ENCODE results near the gene DNM3. TPM values are rescaled to one million over a fixed set of nuclear protein-coding genes. Genes with fewer than 3 reads are reported as not detected.

Gene DNM3
- total RNA-seq, 1 donor, result 0.72 TPM

DNA sequence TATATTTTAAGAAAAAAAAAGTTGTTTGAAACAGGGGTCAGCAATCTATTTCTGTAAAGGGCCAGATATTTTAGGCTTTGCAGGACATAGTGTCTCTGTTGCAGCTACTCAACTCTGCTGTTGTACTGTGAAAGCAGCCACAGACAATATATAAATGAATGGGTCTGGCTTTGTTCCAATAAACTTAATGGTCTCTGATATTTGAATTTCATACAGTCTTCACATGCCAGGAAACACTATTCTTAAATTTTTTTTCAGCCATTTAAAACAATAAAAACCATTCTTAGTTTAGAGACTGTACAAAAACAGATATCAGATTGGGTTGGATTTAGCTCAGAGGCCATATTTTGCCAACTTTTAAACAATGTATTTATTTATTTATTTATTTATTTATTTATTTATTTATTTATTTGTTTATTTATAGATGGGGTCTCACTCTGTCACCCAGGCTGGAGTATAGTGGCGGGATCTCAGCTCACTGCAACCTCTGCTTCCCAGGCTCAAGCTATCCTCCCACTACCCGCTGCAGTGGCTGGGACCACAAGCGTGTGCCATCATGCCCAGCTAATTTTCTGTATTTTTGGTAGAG lies 102.8 kb downstream of the DNM3 start:
- H3K27ac ChIP-seq (ENCODE audit: low read depth, low read length), result no peak overlapping the region
- TF ChIP-seq, protein P1, sequence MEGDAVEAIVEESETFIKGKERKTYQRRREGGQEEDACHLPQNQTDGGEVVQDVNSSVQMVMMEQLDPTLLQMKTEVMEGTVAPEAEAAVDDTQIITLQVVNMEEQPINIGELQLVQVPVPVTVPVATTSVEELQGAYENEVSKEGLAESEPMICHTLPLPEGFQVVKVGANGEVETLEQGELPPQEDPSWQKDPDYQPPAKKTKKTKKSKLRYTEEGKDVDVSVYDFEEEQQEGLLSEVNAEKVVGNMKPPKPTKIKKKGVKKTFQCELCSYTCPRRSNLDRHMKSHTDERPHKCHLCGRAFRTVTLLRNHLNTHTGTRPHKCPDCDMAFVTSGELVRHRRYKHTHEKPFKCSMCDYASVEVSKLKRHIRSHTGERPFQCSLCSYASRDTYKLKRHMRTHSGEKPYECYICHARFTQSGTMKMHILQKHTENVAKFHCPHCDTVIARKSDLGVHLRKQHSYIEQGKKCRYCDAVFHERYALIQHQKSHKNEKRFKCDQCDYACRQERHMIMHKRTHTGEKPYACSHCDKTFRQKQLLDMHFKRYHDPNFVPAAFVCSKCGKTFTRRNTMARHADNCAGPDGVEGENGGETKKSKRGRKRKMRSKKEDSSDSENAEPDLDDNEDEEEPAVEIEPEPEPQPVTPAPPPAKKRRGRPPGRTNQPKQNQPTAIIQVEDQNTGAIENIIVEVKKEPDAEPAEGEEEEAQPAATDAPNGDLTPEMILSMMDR (IDR thresholded peaks at IDR 0.05; ENCODE audit: extremely low read depth, low read depth, low read length), result no peak
- no peaks in the 10 kb centered on the region for H3K9me3 ChIP-seq (ENCODE audit: low read depth, low read length)
- H3K36me3 ChIP-seq (ENCODE audit: insufficient read depth, low read length), result no peaks in the 10 kb centered on the region
- no peaks in the 10 kb centered on the region for H3K4me1 ChIP-seq (ENCODE audit: insufficient read depth, low read length)
- H2AFZ ChIP-seq (ENCODE audit: low read length), result no peak overlapping the region
- H3K79me2 ChIP-seq (ENCODE audit: insufficient read depth, low read length), result no peaks in the 10 kb centered on the region
- no peak overlapping the region for H3K4me2 ChIP-seq (ENCODE audit: insufficient read depth, low read length)
- no peak for DNase-seq (ENCODE audit: insufficient read length, low spot score, missing footprints)
- no peaks in the 10 kb centered on the region for H3K27me3 ChIP-seq (ENCODE audit: insufficient read depth, low read length)
- H3K4me3 ChIP-seq (ENCODE audit: insufficient read depth, low read length), result no peak overlapping the region
- no peaks in the 10 kb centered on the region for H4K20me1 ChIP-seq (ENCODE audit: insufficient read depth, low read length)

DNA sequence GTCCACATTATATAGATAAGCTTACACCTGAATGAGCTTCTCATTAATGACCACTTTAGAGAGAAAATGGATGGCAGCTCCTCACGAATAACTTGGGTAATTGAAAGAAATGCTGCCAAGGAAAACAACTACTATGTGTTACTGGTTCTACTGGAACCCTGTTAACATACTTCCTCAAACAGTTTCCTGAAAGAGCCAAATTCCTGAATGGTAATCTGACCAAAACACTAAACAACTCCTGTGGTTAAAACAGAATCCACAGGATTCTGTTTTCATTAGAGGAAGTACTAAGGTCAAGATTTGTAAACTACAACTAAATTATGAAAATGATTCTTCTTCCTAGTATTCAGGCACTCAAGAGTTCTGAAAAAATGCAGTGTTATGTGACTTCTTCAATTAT lies 107.2 kb downstream of the DNM3 start:
- no peaks in the 10 kb centered on the region for H3K4me1 ChIP-seq (ENCODE audit: insufficient read depth, low read length)
- no peak overlapping the region for H3K27ac ChIP-seq (ENCODE audit: low read depth, low read length)
- no peak overlapping the region for H3K4me3 ChIP-seq (ENCODE audit: insufficient read depth, low read length)
- H3K9me3 ChIP-seq (ENCODE audit: low read depth, low read length), result no peaks in the 10 kb centered on the region
- no peak overlapping the region for H2AFZ ChIP-seq (ENCODE audit: low read length)
- H3K79me2 ChIP-seq (ENCODE audit: insufficient read depth, low read length), result no peaks in the 10 kb centered on the region
- H4K20me1 ChIP-seq (ENCODE audit: insufficient read depth, low read length), result no peaks in the 10 kb centered on the region
- no peak for DNase-seq (ENCODE audit: insufficient read length, low spot score, missing footprints)
- no peaks in the 10 kb centered on the region for H3K36me3 ChIP-seq (ENCODE audit: insufficient read depth, low read length)
- H3K27me3 ChIP-seq (ENCODE audit: insufficient read depth, low read length), result no peaks in the 10 kb centered on the region
- TF ChIP-seq, protein P1 (IDR thresholded peaks at IDR 0.05; ENCODE audit: extremely low read depth, low read depth, low read length), result no peak
- H3K4me2 ChIP-seq (ENCODE audit: insufficient read depth, low read length), result no peak overlapping the region

DNA sequence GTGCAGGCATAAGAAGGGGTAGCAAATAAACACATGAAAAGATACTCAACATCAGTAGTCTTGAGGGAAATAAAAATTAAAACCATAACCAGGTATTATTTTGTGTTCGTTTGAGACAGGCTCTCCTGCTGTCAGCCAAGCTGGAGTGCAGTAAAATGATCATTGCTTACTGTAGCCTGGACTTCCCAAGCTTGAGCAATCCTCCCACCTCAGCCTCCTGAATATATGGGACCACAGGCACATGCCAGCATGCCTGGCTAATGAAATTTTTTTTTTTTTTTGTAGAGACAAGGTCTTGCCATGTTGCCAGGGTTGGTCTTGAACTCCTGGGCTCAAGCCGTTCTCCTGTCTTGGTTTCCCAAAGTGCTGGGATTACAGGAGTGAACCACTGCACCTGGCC lies 108.0 kb downstream of the DNM3 start:
- Histone ChIP-seq H3K9me3 (ENCODE audit: low read depth, low read length) (no peaks in the 10 kb centered on the region), H4K20me1 (ENCODE audit: insufficient read depth, low read length) (no peaks in the 10 kb centered on the region), H3K4me2 (ENCODE audit: insufficient read depth, low read length) (no peak overlapping the region), H3K27ac (ENCODE audit: low read depth, low read length) (no peak overlapping the region), H2AFZ (ENCODE audit: low read length) (no peak overlapping the region), H3K27me3 (ENCODE audit: insufficient read depth, low read length) (no peaks in the 10 kb centered on the region), H3K4me3 (ENCODE audit: insufficient read depth, low read length) (no peak overlapping the region), H3K79me2 (ENCODE audit: insufficient read depth, low read length) (no peaks in the 10 kb centered on the region), H3K36me3 (ENCODE audit: insufficient read depth, low read length) (no peaks in the 10 kb centered on the region), H3K4me1 (ENCODE audit: insufficient read depth, low read length) (no peaks in the 10 kb centered on the region)
- TF ChIP-seq, protein P1 (IDR thresholded peaks at IDR 0.05; ENCODE audit: extremely low read depth, low read depth, low read length), result no peak
- DNase-seq (ENCODE audit: insufficient read length, low spot score, missing footprints), result no peak

DNA sequence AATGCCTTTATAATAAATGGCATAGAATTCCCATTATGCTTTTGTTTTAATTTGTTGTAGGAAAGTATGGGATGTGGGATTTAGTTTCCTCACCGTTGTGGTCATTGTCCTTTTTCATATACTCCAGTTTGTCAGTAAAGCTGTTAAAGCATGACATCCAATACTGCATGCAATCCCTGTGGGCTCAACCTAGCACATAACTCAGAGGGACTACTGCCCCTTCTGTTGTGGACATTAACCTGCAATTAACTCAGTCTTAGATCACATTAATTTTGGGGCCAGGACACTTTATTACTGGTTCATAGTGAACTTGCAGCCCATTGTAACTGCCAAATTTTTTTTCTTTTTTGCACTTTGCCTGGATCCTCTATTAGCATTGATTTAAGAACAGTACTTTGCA lies 112.5 kb downstream of the DNM3 start:
- no peak overlapping the region for H3K27ac ChIP-seq (ENCODE audit: low read depth, low read length)
- H2AFZ ChIP-seq (ENCODE audit: low read length), result no peak overlapping the region
- no peaks in the 10 kb centered on the region for H3K36me3 ChIP-seq (ENCODE audit: insufficient read depth, low read length)
- no peaks in the 10 kb centered on the region for H4K20me1 ChIP-seq (ENCODE audit: insufficient read depth, low read length)
- TF ChIP-seq, protein P1 (IDR thresholded peaks at IDR 0.05; ENCODE audit: extremely low read depth, low read depth, low read length), result no peak
- DNase-seq (ENCODE audit: insufficient read length, low spot score, missing footprints), result peak; percentile 17
- H3K27me3 ChIP-seq (ENCODE audit: insufficient read depth, low read length), result no peaks in the 10 kb centered on the region
- H3K79me2 ChIP-seq (ENCODE audit: insufficient read depth, low read length), result no peaks in the 10 kb centered on the region
- no peak overlapping the region for H3K4me3 ChIP-seq (ENCODE audit: insufficient read depth, low read length)
- H3K4me2 ChIP-seq (ENCODE audit: insufficient read depth, low read length), result no peak overlapping the region
- no peaks in the 10 kb centered on the region for H3K9me3 ChIP-seq (ENCODE audit: low read depth, low read length)
- H3K4me1 ChIP-seq (ENCODE audit: insufficient read depth, low read length), result no peaks in the 10 kb centered on the region

Measured in osteoblast (primary cell).